HK-2 (cell line): ENCODE data around the gene PER2.
"Not testable (repeated sequence)": the region's sequence is repeated elsewhere in the genome, so short reads cannot be mapped to it uniquely, and the experiment has no call there.

ENCODE experiments used
- DNase-seq: peaks from one replicate; pipeline ENCODE4 v3.0.0-alpha.2; 2018; ENCODE audit not compliant: unreplicated experiment

The PER2 gene

GRCh38 chr2:238313289-238313990, 25.0 kb upstream of the PER2 start:
- DNase-seq: no peak

DNA sequence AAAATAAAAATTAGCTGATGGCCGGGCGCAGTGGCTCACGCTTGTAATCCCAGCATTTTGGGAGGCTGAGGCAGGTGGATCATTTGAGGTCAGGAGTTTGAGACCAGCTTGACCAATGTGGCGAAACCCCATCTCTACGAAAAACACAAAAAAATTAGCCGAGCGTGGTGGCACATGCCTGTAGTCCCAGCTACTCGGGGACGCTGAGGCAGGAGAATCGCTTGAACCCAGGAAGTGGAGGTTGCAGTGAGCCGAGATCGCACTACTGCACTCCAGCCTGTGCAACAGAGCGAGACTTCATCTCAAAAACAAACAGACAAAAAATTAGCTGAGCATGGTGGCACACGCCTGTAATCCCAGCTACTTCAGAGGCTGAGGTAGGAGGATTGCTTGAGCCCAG, 22.3 kb upstream of the PER2 start:
- not testable (repeated sequence) for DNase-seq

- DNase-seq: no peak
Measured at GRCh38 chr2:238308177-238308576, 19.8 kb upstream of the PER2 start.

- DNase-seq: no peak
Measured at GRCh38 chr2:238306672-238306998, 18.2 kb upstream of the PER2 start.

GRCh38 chr2:238305965-238306671, 17.7 kb upstream of the PER2 start:
- no peak for DNase-seq

DNA sequence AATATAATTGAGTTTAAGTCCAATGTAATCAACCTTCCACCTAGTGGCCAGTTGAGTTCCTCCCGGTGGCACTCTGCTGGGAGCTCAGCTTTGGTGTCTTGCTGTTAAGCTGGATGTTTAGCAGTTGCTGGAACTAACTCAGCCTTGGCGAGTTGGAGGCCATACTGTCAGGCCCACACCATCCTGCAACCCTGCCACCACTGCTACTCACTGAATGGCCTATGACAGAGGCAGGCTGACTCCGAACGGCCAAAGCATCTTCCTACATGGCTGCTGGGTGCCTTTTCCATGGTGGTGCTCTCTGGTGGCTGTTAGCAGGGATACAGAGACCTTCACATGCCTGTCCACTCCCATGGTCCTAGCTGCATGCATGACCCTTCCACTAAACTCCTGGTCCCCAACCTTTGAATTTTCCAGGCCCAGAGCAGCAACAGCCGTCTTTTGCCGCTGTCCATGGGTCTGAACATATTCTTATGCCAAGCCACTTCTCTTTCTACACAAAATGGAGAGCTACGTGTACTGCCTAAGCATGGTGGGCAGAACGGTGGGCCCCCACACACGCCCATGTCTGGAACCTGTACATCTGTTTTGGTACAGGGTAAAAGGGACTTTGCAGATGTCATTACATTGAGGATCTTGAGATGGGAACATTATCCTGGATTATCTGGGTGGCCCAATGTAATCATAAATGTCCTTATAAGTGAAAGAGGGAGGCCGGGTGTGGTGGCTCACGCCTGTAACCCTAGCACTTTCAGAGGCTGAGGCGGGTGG, 16.9 kb upstream of the PER2 start:
- DNase-seq: no peak

- no peak for DNase-seq
Measured at GRCh38 chr2:238304116-238304515, 15.7 kb upstream of the PER2 start.

DNA sequence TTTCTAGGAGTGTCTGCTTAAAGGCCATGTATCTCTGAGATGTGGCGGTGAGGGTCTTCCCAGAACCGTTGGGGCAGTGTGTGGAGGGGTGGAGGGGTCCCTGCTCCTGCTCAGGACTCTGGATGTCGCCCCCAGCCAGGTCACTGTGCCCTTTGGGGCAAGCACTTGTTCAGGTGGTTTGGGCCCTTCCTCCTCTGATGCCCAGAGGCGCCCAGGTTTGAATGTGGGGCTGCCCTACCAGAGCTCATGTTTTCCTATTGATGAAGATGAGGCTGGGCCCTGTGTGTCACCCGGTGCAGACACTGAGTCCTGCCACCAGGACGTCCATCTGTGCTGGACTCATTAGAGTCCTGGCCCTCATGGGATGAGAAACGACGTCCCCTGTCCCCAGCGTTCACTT, 14.3 kb upstream of the PER2 start:
- no peak for DNase-seq

- DNase-seq: no peak
Measured at GRCh38 chr2:238302087-238302486, 13.7 kb upstream of the PER2 start.

DNA sequence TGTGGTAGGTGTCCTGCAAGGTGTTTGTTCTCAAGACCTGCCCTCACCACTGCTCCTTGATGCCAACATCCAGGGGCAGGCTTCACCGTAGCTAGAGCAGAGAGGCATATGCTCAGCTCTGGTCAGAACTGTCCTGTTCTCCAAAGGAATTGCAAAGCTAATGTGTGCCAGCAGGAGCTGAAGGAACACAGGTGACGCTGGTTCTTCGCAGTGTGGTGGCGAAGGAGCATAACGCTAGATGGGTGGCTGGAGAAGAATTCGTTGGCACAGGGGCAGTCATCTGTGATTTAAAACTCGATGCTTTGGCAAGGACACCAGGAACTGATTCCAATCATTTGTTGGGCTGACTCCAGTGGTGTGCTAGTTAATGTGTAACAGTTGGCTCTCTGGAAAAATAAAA, 11.4 kb upstream of the PER2 start:
- DNase-seq: no peak

GRCh38 chr2:238296638-238297457, 8.4 kb upstream of the PER2 start:
- DNase-seq: no peak

GRCh38 chr2:238295144-238296112, 7.0 kb upstream of the PER2 start:
- no peak for DNase-seq

GRCh38 chr2:238294393-238295143, 6.2 kb upstream of the PER2 start:
- no peak for DNase-seq

- no peak for DNase-seq
Measured at GRCh38 chr2:238294046-238294392, 5.6 kb upstream of the PER2 start.

DNA sequence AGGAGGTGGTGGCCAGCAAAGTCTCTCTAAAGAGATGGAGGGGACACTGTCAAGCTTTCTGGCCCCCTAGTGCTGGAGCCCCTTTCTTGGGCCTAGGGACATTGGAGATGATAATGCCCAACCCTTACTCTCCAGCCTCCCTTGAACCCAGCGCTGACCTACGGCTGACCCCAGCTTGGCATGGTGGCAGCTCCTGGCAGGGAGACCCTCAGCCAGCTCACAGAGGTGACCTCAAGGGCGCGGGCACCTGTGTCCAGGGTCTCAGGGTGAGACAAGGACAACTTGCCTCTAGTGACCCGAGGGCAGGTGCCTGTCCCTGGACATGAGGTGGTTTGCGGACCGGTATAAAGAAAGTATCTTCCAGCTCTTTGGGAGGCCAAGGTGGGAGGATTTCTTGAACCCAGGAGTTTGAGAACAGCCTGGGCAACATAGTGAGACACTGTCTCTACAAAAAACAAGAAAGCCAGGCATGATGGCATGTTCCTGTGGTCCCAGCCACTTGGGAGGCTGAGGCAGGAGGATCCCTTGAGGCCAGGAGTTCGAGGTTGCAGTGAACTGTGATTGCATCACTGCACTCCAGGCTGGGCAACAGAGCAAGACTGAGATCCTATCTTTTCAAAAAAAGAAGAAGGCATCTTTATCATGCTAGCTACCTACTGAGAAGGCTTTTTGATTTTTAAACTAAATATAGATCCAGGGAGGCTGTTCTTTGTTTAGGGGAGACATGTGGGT, 3.3 kb upstream of the PER2 start:
- no peak for DNase-seq

DNA sequence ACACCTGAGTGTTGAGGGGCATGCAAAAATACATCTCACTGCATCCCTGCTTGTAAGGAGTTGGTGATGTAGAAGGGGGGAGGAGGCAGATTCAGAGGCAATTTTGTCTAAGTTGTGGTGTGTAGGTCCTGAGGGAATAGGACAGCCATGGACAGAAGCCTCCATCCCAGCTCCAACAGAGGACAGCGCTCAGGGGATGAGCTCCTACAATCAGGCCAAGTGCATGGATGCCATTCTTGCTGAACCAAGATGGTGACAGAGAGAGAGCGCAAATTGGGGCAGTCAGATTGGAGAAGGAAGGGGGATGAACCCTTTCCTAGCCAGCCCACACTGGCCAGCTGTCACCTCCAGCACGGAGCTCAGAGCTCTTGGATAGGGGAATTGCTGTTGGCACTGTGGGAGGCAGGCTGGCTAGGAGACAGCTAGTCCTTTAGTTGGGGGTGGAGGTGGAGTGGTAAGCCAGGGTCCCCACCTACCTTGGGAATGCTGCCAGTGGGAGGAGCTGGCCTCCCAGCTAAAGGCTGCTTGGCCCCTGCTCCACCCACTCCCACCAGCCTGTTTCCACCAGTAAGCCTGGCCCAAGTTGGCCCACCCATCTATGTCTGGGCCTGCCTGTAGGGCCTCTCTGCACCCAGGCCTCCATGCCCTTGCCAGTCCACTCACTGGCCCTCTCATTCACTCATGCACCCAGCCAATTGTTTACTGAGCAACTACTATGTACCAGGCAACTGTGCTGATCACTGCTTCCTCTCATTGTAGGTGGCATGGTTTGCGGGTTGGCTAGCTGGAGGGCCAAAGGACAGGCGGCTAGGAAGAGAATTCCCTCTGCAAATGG, 2.5 kb upstream of the PER2 start:
- DNase-seq: no peak

DNA sequence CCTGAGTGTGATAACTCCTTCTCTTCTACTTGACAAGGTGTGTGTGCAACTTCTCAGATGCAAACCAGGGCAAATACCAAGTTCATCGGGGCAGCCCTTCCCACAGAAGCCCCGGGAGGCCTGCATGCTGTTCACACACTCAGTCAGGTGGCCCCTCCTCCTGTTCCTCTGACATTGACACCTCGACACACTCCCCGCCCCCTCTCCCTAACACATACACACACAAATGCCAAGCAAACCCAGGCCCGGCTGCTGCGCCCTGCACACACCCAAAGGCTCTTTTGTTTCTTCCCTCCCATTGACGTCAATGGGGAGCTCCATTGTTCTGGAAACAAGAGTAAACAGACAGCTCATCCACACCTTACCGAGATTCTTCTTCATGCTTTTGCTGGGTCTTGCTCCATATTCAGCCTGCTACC, 1.7 kb upstream of the PER2 start:
- no peak for DNase-seq

DNA sequence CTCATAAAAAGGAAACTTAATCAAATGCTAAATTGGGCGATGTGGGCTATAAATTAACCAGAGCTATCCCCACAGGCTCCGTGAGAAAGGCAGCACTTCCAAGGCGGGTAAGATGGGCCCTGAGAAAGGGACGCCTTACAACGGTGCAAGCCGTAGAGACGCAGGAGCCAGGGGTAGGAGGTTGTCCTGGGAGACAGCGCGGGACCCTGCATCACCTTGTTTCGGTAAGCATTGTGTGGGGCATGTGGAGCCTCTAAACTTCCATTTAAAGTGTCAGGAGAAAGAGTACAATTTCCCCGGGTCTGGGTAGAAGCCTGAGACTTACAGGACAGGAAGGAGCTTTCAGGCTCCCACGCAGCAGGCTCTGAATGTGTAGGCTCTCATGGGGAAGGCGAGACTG, 1.2 kb upstream of the PER2 start:
- DNase-seq: no peak
